Measurements from ENCODE around the gene DNAH17. TPM values are rescaled to one million over a fixed set of nuclear protein-coding genes. Genes with fewer than 3 reads are reported as not detected.

The DNAH17 gene
- total RNA-seq, 4 donors from 2014 or later = under 0.01 TPM; not detected in 3

GRCh38 chr17:78486228-78486802, 90.9 kb downstream of the DNAH17 start:
- Histone ChIP-seq H3K27ac (no peak overlapping the region), H3K27me3 (peaks cover 4% of the 10 kb centered on the region), H3K4me3 (no peak overlapping the region), H3K9me3 (no peaks in the 10 kb centered on the region), H3K4me1 (peaks cover 0 to 12% (median 10%) of the 10 kb centered on the region in 4 donors), H3K36me3 (no peaks in the 10 kb centered on the region)
- DNase-seq = no peak
- in situ Hi-C loops (cut with MboI; ENCODE audit: low pct_ligation_motif_present in 1 of 4, low pct_unique_long_range_greater_than_20kb in 1 of 4, low sequenced_read_pairs in 3 of 4) = loop anchor here in 1 of 4 donors (25.0 kb wide), 1 partner anchor 326 kb away; no protein-coding TSS in a partner anchor
- WGBS, 2 donors (ENCODE audit: low coverage in 1 of 2) = 88% methylated on average over 20 of the region's 24 CpGs; no CpG with 5 or more reads in 1 of the 2 donors
- intact Hi-C loops (cut with DNase I; ENCODE audit: low total_unique reads) = no loop called here
- TF ChIP-seq POLR2AphosphoS5 (IDR thresholded peaks at IDR 0.05) (no peak), EP300 (IDR thresholded peaks at IDR 0.05; ENCODE audit: low read depth) (no peak), POLR2A (IDR thresholded peaks at IDR 0.05) (no peak)
- TF ChIP-seq, protein P1, sequence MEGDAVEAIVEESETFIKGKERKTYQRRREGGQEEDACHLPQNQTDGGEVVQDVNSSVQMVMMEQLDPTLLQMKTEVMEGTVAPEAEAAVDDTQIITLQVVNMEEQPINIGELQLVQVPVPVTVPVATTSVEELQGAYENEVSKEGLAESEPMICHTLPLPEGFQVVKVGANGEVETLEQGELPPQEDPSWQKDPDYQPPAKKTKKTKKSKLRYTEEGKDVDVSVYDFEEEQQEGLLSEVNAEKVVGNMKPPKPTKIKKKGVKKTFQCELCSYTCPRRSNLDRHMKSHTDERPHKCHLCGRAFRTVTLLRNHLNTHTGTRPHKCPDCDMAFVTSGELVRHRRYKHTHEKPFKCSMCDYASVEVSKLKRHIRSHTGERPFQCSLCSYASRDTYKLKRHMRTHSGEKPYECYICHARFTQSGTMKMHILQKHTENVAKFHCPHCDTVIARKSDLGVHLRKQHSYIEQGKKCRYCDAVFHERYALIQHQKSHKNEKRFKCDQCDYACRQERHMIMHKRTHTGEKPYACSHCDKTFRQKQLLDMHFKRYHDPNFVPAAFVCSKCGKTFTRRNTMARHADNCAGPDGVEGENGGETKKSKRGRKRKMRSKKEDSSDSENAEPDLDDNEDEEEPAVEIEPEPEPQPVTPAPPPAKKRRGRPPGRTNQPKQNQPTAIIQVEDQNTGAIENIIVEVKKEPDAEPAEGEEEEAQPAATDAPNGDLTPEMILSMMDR (IDR thresholded peaks at IDR 0.05) = no peak

DNA sequence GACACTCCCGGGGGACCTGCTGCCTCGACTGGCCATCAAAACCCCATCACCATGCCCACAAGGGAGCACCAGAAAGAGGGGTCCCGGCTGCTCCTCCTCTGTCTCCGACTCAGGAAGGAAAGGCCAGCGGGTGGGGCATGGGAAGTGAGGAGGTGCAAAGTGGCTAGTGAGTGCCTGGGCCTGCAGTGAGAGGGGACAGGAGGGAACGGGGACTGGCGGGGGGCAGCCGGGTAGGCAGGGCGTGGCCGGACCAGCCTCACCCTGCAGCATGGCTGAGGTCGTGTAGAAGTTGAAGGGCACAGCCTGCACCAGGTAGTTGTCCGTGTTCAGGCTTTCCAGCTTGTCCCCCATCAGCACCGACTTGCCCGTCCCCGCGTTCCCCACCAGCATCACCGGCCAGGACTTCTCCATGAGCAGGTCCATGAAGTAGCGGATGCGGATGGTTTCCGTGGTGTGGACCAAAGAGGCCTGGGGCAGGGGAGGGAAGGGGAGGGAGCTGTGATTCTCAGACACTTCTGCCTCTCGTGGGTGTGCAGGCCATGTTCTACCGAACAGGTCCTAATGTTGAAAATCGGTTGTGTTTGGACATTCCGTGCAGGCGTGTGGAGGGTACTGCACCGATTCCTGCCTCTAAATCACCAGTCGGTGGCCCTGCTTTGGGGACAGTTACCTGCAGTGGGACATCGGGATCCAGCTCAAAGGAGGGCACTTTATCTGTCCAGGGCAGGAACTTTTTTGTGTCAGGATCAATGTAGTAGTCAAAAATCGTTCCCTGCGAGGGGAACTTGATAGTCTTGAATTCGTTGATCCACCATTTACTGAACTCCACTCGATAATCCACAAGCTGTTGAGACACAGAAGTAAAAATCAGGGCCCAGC, 91.7 kb downstream of the DNAH17 start:
- Histone ChIP-seq H3K36me3 (no peaks in the 10 kb centered on the region), H3K4me1 (peaks cover 0 to 12% (median 10%) of the 10 kb centered on the region in 4 donors), H3K9me3 (no peaks in the 10 kb centered on the region), H3K4me3 (no peak overlapping the region), H3K27ac (no peak overlapping the region), H3K27me3 (peaks cover 4% of the 10 kb centered on the region)
- TF ChIP-seq EP300 (IDR thresholded peaks at IDR 0.05; ENCODE audit: low read depth) (no peak), POLR2AphosphoS5 (IDR thresholded peaks at IDR 0.05) (no peak), POLR2A (IDR thresholded peaks at IDR 0.05) (no peak)
- TF ChIP-seq, protein P1 (IDR thresholded peaks at IDR 0.05) = no peak
- in situ Hi-C loops (cut with MboI; ENCODE audit: low pct_ligation_motif_present in 1 of 4, low pct_unique_long_range_greater_than_20kb in 1 of 4, low sequenced_read_pairs in 3 of 4) (loop anchor here in 1 of 4 donors (25.0 kb wide), 1 partner anchor 327 kb away; no protein-coding TSS in a partner anchor), intact Hi-C loops (cut with DNase I; ENCODE audit: low total_unique reads) (no loop called here)
- 85 to 100% methylated on average over 2 to 31 of the region's 32 CpGs for WGBS, 2 donors (ENCODE audit: low coverage in 1 of 2)
- no peak for DNase-seq

DNA sequence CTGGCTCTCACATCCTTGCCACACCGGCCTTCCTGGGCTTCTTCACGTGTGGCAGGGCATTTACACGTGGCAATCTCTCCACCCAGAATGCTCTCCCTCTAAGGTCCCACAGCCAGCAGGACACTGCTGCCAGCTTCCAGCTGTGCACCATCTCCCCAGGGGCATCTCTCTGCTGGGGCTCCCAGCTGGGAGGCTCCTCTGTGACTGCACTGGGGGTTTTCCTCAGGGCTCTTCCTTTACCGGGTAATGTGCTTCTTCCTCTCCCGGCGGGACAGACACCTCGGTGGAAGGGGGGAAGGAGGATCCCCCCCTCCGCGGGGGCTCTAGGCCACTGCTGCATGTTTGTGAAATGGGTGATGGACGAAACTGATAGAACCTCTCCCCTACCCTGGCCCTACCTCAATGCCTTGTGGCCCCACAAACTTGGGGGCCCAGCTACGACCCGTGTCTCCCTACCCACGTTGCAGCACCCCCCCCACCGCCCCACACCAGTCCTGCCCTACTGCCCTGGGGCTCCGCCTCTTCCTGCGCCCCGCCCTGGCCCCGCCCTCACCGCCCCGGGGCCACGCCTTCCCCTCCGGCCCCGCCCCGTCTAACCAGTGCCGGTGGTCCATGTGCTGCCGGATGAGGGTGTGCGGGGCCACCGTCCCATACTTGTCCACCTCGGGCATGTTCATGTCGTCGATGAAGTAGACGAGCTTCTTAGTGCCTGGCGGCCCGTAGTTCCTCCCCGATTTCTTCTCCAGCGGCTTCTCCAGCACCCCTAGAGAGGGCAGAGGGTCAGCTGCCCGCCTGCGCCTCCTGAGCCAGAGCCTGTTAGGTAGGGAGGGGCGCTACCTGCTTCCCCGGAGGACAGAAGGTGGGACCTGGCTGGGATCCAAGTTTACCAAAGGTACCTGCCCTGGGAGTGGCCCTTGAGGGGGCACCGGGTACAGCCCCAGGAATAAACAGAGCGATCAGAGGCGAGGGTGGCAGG, 92.6 kb downstream of the DNAH17 start:
- H3K9me3 ChIP-seq = no peaks in the 10 kb centered on the region
- H3K36me3 ChIP-seq = no peaks in the 10 kb centered on the region
- H3K27ac ChIP-seq = no peak overlapping the region
- TF ChIP-seq, protein P1 (IDR thresholded peaks at IDR 0.05) = no peak
- TF ChIP-seq EP300 (IDR thresholded peaks at IDR 0.05; ENCODE audit: low read depth) (no peak), POLR2AphosphoS5 (IDR thresholded peaks at IDR 0.05) (no peak), POLR2A (IDR thresholded peaks at IDR 0.05) (no peak)
- peaks cover 4% of the 10 kb centered on the region for H3K27me3 ChIP-seq
- 35 to 56% methylated on average over 3 to 34 of the region's 43 CpGs for WGBS, 2 donors (ENCODE audit: low coverage in 1 of 2)
- intact Hi-C loops (cut with DNase I; ENCODE audit: low total_unique reads) (no loop called here), in situ Hi-C loops (cut with MboI; ENCODE audit: low pct_ligation_motif_present in 1 of 4, low pct_unique_long_range_greater_than_20kb in 1 of 4, low sequenced_read_pairs in 3 of 4) (loop anchor here in 1 of 4 donors (25.0 kb wide), 1 partner anchor 328 kb away; no protein-coding TSS in a partner anchor)
- peak overlapping the region in 3 of 4 donors; percentile 6 to 37 (median 30) for H3K4me3 ChIP-seq
- peak; percentile 51 for DNase-seq
- peaks cover 0 to 12% (median 10%) of the 10 kb centered on the region in 4 donors for H3K4me1 ChIP-seq

All from transverse colon (tissue), 4 donors.